ENCODE results near the gene CELF4. TPM values are rescaled to one million over a fixed set of nuclear protein-coding genes. Genes with fewer than 3 reads are reported as not detected.

The CELF4 gene
- total RNA-seq, 1 donor from 2014 or later, result 2.3 TPM

GRCh38 chr18:37380546-37381110, 185.0 kb downstream of the CELF4 start:
- Mint-ChIP-seq H3K27me3 (ENCODE audit: low read depth) (peaks cover 73% of the 10 kb centered on the region), H3K4me3 (no peak overlapping the region), H3K27ac (no peak overlapping the region), H3K9me3 (no peaks in the 10 kb centered on the region), H3K4me1 (peaks cover 2% of the 10 kb centered on the region), H3K36me3 (no peaks in the 10 kb centered on the region)
- TF ChIP-seq CTCF (IDR thresholded peaks at IDR 0.05; ENCODE audit: unreplicated experiment), result no peak
- DNase-seq (ENCODE audit: low spot score in 2 of 2, unreplicated experiment in 2 of 2), result no peak

- no peaks in the 10 kb centered on the region for H3K9me3 Mint-ChIP-seq
- TF ChIP-seq CTCF (IDR thresholded peaks at IDR 0.05; ENCODE audit: unreplicated experiment), result no peak
- peaks cover 76% of the 10 kb centered on the region for H3K27me3 Mint-ChIP-seq (ENCODE audit: low read depth)
- H3K36me3 Mint-ChIP-seq, result no peaks in the 10 kb centered on the region
- H3K4me3 Mint-ChIP-seq, result no peak overlapping the region
- H3K27ac Mint-ChIP-seq, result no peak overlapping the region
- H3K4me1 Mint-ChIP-seq, result no peaks in the 10 kb centered on the region
- no peak for DNase-seq (ENCODE audit: low spot score in 2 of 2, unreplicated experiment in 2 of 2)
These were observed 187.1 kb downstream of the CELF4 start for GRCh38 chr18:37378336-37379010.

- Mint-ChIP-seq H3K9me3 (no peaks in the 10 kb centered on the region), H3K27me3 (ENCODE audit: low read depth) (peaks cover 86% of the 10 kb centered on the region), H3K4me1 (no peaks in the 10 kb centered on the region), H3K36me3 (no peaks in the 10 kb centered on the region), H3K27ac (no peak overlapping the region), H3K4me3 (no peak overlapping the region)
- TF ChIP-seq CTCF (IDR thresholded peaks at IDR 0.05; ENCODE audit: unreplicated experiment), result no peak
- DNase-seq (ENCODE audit: low spot score in 2 of 2, unreplicated experiment in 2 of 2), result no peak
These were observed 190.4 kb downstream of the CELF4 start for GRCh38 chr18:37375181-37375580.

GRCh38 chr18:37368110-37368954, 197.3 kb downstream of the CELF4 start:
- no peak overlapping the region for H3K4me3 Mint-ChIP-seq
- peaks cover 93% of the 10 kb centered on the region for H3K27me3 Mint-ChIP-seq (ENCODE audit: low read depth)
- TF ChIP-seq CTCF (IDR thresholded peaks at IDR 0.05; ENCODE audit: unreplicated experiment), result no peak
- no peak overlapping the region for H3K27ac Mint-ChIP-seq
- no peak for DNase-seq (ENCODE audit: low spot score in 2 of 2, unreplicated experiment in 2 of 2)
- H3K9me3 Mint-ChIP-seq, result no peaks in the 10 kb centered on the region
- H3K4me1 Mint-ChIP-seq, result peaks cover 6% of the 10 kb centered on the region
- no peaks in the 10 kb centered on the region for H3K36me3 Mint-ChIP-seq

GRCh38 chr18:37364237-37364636, 201.4 kb downstream of the CELF4 start:
- no peak for DNase-seq (ENCODE audit: low spot score in 2 of 2, unreplicated experiment in 2 of 2)
- Mint-ChIP-seq H3K9me3 (no peaks in the 10 kb centered on the region), H3K27me3 (ENCODE audit: low read depth) (peaks cover 98% of the 10 kb centered on the region), H3K27ac (no peak overlapping the region), H3K4me3 (no peak overlapping the region), H3K36me3 (no peaks in the 10 kb centered on the region), H3K4me1 (peaks cover 6% of the 10 kb centered on the region)
- TF ChIP-seq CTCF (IDR thresholded peaks at IDR 0.05; ENCODE audit: unreplicated experiment), result no peak

All from mesothelial cell of epicardium (in vitro differentiated cells).